C1 segment of cervical spinal cord (tissue), 14 donors: Measurements from ENCODE around the gene FADS1.
A peak's percentile ranks its signal among the peaks of the same experiment; 100 is the strongest.

ENCODE experiments used
- DNase-seq, 14 donors: peaks; one replicate each; lab custom pipeline; 2025; lab: John Stamatoyannopoulos, UW

The FADS1 gene

DNA sequence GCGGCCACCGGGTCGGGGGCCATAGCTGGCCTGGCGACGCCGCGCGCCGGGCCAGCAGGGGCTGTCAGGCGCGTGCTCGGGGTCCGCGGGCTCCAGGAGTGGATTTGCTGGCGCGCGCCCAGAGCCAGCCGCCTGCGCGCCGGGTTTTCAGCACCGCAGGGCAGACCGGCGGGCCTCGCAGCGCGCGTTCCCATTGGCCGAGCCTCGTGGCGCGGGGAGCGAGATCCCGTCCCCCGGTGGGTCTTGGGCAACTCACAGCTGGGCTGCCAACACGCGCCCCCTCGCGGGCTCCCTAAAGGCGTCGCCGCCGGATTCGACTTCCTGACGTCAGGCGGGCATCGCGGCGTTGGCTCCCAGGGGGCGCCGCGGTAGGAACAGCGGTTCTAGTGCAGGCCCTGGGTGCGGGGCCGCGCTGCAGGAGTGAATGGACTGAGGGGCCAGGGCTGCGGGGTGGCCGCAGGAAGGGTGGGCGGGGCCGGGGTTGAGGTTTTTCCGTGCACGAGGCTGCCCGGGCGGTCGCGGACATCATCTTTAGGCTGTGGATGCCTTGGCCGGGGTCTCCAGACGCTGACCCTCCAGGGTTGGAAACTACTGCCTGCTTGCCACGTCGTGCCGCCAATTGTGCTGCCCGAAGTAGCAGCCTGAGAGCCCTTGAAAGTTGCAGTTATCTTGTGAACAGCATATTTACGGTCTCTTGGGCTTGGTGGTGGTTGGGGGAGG is at the start of gene FADS1:
TSS of gene FADS1 (minus strand) at position 268 of the 720 bp plus-strand sequence. CDS start at position 194, 74 bp downstream.
- peak; percentile 19 to 94 (median 82) for DNase-seq

DNA sequence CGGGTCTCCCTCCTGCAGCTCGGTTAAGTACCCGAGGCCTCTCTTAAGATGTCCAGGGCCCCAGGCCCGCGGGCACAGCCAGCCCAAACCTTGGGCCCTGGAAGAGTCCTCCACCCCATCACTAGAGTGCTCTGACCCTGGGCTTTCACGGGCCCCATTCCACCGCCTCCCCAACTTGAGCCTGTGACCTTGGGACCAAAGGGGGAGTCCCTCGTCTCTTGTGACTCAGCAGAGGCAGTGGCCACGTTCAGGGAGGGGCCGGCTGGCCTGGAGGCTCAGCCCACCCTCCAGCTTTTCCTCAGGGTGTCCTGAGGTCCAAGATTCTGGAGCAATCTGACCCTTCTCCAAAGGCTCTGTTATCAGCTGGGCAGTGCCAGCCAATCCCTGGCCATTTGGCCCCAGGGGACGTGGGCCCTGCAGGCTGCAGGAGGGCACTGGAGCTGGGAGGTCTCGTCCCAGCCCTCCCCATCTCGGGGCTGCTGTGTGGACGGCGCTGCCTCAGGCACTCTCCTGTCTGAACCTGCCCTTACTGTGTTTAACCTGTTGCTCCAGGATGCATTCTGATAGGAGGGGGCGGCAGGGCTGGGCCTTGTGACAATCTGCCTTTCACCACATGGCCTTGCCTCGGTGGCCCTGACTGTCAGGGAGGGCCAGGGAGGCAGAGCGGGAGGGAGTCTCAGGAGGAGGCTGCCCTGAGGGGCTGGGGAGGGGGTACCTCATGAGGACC is 49.6 kb upstream of the FADS1 start:
- no peak for DNase-seq

DNA sequence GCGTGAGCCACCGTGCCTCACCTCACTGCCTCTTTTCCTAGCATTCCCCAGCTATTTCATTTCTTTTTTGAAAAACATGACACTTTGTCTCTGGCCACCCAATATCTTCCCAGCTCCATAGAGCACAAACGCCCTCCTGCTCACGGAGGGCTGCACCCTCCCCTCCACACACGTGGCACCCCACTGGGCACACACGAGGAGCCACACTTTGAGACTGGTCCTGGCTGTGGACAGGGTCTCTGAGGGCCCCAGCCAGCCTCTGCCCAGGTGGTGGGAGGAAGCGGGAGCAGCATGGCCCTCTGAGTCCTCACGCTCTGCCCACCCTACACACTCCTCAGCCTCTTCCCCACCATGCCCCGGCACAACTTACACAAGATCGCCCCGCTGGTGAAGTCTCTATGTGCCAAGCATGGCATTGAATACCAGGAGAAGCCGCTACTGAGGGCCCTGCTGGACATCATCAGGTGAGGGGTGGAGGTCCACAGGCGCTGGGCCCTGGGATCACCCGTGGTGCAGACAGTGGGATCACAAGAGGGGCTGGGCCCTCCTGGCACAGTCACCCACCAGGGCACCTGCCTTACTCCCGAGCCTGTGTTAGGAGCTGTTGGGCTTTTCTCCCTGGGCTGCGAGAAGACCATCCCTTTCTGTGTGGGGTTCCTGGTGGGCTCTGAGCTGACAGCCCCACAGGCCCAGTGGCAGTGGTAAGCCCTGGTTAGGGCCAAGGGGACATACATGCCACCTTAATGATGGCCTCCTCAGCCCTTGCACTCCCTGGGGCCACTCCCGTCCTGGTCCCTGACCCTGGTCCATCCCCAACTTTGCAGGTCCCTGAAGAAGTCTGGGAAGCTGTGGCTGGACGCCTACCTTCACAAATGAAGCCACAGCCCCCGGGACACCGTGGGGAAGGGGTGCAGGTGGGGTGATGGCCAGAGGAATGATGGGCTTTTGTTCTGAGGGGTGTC is 48.3 kb upstream of the FADS1 start:
- DNase-seq = no peak

DNA sequence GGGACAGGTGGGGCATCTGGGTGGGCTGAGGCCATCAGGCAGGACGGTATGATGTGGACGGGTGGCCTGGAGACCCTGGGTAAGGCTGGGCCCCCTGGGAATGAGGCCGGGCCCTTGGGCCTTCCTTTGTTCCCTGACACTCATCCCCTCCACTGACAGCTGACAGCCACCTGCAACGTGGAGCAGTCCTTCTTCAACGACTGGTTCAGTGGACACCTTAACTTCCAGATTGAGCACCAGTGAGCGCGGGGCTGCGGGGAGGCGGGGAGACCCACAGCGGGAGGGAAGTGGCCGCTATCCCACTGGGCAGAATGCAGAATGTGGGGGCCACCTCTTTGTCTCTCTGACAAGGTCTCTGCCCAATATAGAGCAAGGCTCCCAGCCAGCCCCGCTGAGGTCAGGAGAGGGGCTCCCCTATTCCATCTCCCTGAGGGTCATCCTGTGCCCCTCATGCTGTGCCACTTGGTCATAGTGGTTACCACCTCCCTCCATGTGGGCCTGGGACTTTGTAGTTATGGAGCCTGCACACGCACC is 46.8 kb upstream of the FADS1 start:
- DNase-seq = no peak

DNA sequence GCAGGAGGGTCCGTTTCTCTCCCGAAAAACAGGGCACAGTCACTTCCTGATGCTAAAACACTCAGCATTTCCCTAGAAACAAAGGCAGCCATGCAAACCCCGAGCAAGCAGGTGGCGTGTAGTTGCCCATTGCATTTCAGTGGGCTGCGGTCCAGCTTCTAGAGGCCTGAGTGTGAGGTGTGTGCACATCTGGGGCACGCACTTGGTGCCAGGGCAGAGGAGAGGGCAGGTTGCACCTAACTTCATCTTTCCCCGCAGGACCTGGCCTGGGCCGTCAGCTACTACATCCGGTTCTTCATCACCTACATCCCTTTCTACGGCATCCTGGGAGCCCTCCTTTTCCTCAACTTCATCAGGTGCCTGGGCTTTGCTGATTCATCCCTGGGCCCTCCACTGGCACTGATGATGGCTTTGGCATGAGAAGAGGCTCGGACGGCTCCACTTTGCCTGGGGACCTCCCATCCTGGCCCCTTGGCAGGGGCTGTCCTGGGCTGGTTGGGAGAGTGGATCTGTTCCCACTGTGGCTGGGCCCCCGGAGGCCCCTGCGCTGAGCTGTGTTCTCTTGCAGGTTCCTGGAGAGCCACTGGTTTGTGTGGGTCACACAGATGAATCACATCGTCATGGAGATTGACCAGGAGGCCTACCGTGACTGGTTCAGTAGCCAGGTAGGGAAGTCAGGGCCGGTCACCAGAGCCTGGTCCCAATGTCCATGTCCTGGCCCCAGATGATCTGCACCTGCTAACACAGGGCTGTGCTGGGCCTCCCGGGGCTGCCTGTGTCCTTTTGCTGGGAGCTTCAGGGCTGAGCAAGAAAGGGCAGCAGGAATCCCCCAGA is 46.1 kb upstream of the FADS1 start:
- peak in 1 of 14 donors; percentile 35 for DNase-seq

DNA sequence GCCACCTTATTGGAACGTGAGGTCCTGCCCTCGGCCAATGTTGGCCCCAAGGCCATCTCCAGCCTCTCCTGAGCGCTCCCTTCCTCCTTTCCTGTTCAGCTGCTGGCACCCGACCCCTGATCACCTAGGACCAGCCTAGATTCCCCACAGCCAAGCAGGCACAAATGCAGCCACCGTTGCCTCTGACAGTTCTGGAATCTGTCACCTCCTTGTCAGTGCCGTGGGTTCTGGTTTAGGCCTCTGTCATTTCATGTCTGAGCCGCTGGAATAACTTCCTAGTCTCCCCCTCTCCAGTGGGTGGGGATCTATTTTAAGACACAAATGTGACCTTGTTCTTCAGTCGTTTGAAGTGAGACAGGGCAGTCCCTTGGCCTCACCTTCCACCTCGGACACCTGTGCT is 44.8 kb upstream of the FADS1 start:
- DNase-seq = no peak

DNA sequence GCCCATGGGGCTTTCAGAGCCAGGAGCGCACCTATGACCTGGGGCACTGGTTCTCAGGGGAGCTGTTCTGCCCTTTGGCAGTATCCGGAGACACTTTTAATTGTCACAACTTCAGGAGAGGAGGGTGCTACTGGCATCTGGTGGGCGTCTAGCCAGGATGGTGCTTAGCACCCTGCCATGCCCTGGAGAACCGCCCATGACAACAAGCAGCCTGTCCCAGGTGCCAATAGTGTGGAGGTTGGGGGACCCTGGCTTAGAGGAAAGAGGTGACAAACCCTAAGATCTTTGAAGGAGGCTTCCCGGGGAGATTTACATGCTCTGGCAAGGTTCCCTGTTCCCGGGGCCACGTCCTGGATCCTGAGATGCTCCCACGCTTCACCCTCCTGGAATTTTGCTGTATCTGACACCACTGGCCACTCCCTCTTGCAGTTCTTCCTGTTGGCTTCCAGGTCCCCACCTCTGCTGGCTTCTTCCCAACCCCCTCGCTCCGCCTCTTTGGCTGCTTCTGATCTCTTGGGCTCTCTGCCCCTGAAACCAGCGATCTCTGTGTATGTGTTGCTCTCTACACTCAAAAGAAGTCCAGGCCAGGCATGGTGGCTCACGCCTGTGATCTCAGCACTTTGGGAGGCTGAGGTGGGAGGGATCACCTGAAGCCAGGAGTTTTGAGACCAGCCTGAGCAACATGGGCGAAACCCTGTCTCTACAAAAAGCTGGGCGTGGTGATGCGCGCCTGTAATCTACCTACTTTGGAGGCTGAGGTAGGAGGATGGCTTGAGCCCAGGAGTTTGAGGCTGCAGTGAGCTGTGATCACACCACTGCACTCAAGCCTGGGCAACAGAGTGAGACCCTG is 43.5 kb upstream of the FADS1 start:
- no peak for DNase-seq

DNA sequence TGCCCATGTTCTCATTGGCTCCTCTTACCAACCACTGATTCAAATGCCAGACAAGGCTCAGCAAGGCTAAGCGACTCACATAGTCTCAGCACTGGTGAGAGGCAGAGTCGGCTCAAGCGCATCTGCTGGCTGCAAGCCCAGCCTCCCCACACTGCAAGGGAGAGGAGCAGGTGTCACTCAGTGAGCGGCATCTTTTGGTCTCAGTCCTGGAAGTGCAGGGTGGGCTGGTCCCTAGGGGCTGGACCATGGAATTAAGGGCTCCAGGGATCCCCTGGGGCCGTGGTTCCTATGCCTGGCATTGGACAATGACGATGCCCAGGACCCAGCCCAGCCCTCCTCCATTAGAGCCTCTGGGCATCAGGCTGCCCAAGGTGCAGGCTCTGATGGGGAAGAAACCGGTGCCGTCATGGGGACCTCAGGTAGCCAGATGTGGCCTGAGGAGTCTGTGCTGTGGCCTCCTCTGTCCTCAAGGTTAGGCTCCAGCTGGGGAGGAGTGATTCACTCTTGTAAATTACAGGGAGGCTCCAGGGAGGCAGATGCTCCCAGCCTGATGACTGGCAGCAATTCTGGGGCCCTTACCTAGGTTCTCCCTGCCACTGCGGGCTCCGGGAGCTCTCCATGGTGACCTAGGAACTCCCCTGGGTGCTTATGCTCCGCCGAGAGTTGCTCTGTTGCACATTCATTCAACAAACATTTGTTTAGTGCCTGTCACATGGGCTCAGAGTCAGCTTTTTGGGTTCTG is 39.3 kb upstream of the FADS1 start:
- no peak for DNase-seq

DNA sequence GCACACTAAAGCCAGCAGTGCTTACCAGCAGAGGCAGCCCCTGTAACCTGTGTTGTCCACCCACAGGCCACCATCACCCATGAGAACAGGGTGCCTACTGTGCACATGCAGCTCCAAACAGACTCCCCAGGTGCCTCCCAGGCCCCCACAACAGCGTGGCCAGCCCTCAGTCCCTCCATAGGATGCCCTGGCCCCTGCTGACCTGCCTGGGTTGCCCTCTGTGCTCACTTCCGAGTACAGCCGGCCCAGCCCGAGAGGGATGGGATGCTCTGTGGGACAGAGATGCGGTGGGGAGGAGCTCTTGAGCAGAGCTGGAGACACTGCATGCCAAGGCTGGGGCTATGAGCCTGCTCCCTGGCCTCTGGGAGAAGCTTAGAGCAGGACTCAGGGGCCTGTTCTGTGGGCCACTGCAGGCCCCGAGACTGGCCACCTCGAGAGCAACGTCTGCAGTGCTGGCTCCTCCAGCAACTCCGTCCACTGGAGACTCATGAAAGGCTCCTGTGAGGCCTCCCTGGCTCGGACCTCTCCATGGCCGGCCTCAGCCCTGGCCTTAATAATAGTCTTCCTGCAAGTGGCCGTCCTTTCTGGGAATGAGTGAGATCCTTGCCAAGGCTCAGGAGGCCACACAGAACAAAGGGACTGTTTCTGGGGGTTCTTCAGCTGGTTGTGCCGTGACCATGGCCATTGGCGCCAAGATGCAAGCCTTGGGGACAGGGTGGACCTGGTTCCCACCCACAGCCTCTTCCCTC is 38.3 kb upstream of the FADS1 start:
- peak in 4 of 14 donors; percentile 21 to 79 (median 34) for DNase-seq

DNA sequence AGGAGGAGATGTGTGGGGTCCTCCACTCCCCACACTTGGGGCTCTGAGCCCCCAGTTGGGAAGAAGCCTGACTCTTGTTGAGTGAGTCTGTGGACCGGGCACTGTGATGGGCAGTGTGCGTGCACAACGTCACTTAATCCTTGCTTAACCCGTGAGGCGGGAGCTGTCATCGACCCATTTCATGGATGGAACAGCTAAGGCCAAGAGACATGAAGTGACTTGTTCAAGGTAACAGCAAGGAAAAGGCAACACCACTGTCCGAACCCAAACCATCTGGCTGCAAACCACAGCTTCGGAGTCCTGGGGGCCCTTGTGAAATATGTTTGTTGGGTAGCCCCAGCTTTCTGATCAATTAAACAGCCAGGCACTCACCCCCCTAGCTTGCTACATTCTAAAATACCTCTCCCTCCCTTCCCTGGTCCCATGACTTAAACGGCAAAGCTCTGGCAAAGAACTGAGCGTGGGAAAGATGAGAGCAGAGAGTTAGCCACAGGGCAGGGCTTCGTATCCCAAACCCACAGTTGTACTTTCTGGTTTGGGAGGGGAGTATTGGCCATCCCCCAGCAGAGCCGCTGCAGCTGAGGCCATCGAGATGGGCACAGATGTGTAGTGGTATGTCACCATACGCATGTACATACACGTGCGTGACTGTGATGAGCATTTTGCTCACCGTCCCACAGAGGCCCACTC is 37.5 kb upstream of the FADS1 start:
- no peak for DNase-seq

DNA sequence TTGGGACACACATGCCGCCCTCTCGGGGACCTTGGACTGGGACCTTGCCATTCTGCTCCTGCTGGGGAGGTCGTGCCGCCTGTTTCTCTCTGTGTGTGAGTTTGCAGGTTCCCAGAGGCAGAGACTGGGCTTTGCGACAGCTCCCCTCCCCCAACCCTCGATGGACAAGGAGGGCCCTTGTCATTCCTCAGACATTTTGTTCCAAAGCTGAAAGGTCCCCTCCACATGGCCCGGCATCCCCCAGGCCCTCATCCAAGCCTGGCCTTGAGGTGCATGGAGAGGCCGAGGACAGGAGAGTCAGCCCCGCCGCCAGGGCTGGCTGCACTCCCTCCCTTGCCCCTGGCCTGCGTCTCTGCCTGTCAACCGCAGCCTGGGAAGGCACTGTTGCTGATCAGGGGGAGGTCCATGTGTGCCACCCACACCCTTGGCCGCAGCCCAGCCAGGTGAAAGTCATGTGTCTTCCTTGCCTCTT is 36.9 kb upstream of the FADS1 start:
- peak in 9 of 14 donors; percentile 19 to 80 (median 46) for DNase-seq

DNA sequence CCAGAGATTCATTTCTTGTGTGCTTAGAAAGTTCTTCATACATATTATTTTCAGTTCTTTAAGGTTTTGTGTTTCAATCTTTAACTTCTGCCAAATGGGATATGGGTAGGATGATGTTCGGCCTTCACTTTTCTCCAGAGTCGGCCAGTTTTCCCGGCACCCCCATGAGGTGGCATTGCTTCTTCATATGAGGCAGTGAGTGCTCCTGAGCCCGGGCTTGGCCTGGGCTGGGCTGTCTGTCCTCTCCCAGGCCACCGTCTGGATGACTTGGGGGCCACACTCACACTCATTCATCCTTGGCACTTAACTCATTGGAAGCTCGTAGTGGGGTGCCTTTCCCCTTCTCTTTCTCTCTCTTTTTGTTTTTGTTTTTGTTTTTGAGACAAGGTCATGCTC is 35.1 kb upstream of the FADS1 start:
- DNase-seq = no peak

DNA sequence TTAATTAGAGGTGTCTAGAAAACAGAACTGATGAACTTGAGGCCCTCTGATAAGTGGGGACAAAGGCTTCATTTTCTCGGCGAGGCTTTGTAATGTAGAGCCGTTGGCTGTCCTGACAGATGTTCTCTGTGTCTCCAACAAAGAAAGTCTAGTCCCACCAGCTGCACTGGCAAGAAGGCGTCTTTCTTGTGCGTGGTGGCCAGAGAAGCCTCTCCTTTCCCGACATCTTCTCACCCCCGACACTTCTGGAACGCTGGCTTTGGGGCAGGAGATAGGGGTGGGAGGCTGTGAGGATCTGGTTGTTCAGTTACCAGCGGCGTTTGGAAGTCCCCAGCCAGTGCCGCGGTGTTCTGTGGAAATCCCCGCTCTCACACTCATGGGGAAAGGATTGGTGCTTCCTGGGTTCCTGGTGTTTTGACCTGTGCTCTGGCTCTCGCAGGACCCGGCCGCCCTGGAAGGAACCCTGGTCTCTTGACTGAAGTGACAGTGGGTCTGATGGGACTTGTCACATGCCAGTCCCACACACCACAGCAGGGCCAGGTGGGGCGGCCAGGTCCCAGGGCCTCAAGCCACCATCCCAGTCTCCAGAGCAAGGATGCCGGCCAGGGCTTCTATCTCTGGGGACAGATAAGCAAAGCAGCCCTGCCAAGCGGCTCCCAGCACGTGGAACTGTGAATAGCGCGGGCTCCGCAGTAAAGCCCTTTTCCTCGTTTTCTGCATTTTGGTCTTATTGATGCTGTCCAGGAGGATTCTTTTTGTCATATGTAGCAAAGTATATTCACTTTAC is 34.5 kb upstream of the FADS1 start:
- DNase-seq = peak in 7 of 14 donors; percentile 25 to 52 (median 39)

DNA sequence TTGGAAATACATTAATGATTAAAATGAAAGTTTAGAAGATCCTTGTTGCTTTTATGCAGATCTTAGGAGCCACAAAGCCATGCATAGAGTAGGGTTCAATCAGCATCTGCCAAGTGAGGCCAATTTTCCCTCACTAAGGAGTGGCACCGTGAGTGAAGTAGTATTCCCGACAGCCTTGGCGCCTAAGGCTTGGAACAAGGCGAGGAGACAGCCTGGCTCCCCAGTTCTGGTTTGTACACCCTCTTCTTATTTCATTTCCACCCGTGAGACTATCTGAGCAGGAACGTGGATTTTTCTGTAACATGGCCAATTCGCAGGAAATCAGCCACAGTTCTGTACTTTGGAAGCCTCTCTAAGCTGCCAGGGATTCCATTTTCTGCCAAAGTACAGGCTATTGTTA is 33.9 kb upstream of the FADS1 start:
- peak in 4 of 14 donors; percentile 17 to 44 (median 31) for DNase-seq

DNA sequence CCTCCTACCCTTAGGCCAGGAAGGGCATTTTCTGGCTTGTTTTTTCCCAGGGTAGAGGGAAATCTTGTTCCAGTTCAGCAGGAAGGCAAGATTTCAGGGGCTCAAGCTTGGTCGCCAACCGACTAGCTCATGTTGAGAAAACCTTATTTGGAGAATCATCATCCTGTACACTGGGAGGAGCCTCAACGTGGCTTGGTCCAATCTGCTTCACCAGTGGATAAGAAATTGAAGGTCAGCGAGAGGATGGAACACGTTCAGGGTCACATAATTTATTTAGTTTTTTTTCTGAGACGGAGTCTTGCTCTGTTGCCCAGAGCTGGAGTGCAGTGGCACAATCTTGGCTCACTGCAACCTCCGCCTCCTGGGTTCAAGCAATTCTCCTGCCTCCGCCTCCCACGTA is 31.8 kb upstream of the FADS1 start:
- DNase-seq = no peak

DNA sequence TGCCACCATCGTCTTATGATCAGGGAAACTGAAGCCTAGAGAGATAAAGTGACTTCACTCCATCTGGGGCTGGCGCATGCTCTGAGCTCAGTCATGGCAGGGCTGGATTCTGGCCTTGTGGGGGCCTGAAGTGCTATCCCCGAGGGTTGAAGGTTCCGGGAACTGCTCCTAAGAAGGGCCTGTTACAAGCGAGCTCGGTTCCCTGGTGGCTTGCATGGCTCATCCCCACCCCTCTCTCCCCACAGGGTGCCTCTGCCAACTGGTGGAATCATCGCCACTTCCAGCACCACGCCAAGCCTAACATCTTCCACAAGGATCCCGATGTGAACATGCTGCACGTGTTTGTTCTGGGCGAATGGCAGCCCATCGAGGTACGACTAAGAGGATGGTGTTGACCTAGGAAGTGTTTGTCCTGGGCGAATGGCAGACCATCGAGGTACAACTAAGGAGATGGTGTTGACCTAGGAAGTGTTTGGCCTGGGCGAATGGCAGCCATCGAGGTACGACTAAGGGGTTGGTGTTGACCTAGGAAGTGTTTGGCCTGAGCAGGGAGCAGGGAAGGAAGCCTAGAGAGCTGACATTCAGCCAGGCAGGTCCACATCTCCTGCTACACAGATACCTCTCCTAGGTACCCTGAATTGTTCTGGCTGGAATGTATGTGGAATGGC is 31.2 kb upstream of the FADS1 start:
- no peak for DNase-seq
